K562 (cell line): ENCODE measurements around the gene MRPS30. TPM values are rescaled to one million over a fixed set of nuclear protein-coding genes. Genes with fewer than 3 reads are reported as not detected.

ENCODE experiments used
- ATAC-seq: fragments of 200-7000 bp; cut with Tn5 transposase; 3 replicates; pipeline ENCODE4 v1.9.1; 2020; ENCODE audit warnings: moderate library complexity
- BruUV-seq: library from RNA; stranded (reverse); fragments of 400-500 nt; replicated peaks from 2 replicates; lab custom pipeline; 2021; lab: Mats Ljungman, UMichigan
- CTCF ChIA-PET: fragments of 300-600 bp; formaldehyde crosslinking; extraction: SDS; loops from one replicate; lab custom pipeline; 2021; ENCODE audit warnings: low intra/inter-chr PET ratio; lab: Yijun Ruan, JAX
- POLR2A ChIA-PET: fragments of 300-600, 350-650 bp; sonication (Branson Sonifier 250); formaldehyde crosslinking; extraction: SDS; loops from one replicate; lab custom pipeline; 2021; ENCODE audit warnings: antibody characterized with exemption, inconsistent platforms; lab: Yijun Ruan, JAX
- DNase-seq, 4 experiments: peaks; one replicate each; pipeline versions ENCODE4 v3.0.0 to v3.0.0-alpha.2; 2011 to 2018; ENCODE audit warnings: low spot score in 3 of 4, mixed read lengths in 3 of 4; ENCODE audit errors: extremely low read depth in 1 of 4
- FAIRE-seq: peaks from 2 replicates; lab custom pipeline; 2011; peaks lifted over from hg19 to GRCh38; lab: Jason Lieb, UNC
- H2AFZ ChIP-seq: 2 replicates; pipeline ENCODE4 v1.6.0; 2011; ENCODE audit warnings: low read depth, low read length, control low read depth, inconsistent platforms
- H3K27ac ChIP-seq: fragments of 200-600 bp; 3 replicates; pipeline ENCODE4 v1.8.0; 2011; ENCODE audit warnings: low read depth, mild to moderate bottlenecking, control low read depth, inconsistent platforms, low read length, moderate library complexity, mixed read lengths; ENCODE audit errors: extremely low read depth
- H3K27me3 ChIP-seq, 2 experiments: fragments of 300-600 bp in 1 of 2; 2 replicates in 1 of 2; 3 replicates in 1 of 2; pipeline versions ENCODE4 v1.6.0 to v1.8.0; 2011; ENCODE audit warnings: inconsistent platforms in 2 of 2, low read length in 2 of 2, mild to moderate bottlenecking in 1 of 2, mixed read lengths in 1 of 2, moderate library complexity in 1 of 2; ENCODE audit not compliant: control insufficient read depth in 2 of 2, insufficient read depth in 2 of 2
- H3K36me3 ChIP-seq: fragments of 300-600 bp; 3 replicates; pipeline ENCODE4 v1.8.0; 2011; ENCODE audit warnings: mild to moderate bottlenecking, low read length, inconsistent platforms; ENCODE audit not compliant: control insufficient read depth, insufficient read depth
- H3K4me1 ChIP-seq, 2 experiments: fragments of 200-600 bp in 1 of 2; replicated peaks in 1 of 2; 2 replicates in 1 of 2; 3 replicates in 1 of 2; pipeline versions ENCODE4 v1.5.1 to v1.8.0; 2011; ENCODE audit warnings: inconsistent platforms in 2 of 2, low read length in 2 of 2, mild to moderate bottlenecking in 1 of 2, mixed read lengths in 1 of 2, moderate library complexity in 1 of 2; ENCODE audit not compliant: control insufficient read depth in 2 of 2, insufficient read depth in 2 of 2
- H3K4me2 ChIP-seq: 2 replicates; pipeline ENCODE4 v1.6.1; 2011; ENCODE audit warnings: low read length, control low read depth, inconsistent platforms, mixed read lengths; ENCODE audit not compliant: insufficient read depth
- H3K4me3 ChIP-seq: fragments of 200-600 bp; sonication (generic), shearing (Covaris generic); 2 replicates; pipeline ENCODE4 v1.5.1; 2016; ENCODE audit warnings: control low read depth, inconsistent platforms
- H3K79me2 ChIP-seq: fragments of 200-600 bp; 3 replicates; pipeline ENCODE4 v1.8.0; 2011; ENCODE audit warnings: low read length, inconsistent platforms; ENCODE audit not compliant: control insufficient read depth, insufficient read depth
- H3K9ac ChIP-seq, 2 experiments: 2 replicates each; pipeline versions ENCODE4 v1.6.0 to v1.6.1; 2011; ENCODE audit warnings: low read depth in 2 of 2, low read length in 2 of 2, control low read depth in 1 of 2, inconsistent platforms in 1 of 2, mild to moderate bottlenecking in 1 of 2, mixed read lengths in 1 of 2; ENCODE audit not compliant: insufficient read depth in 1 of 2
- H3K9me1 ChIP-seq: one replicate; pipeline ENCODE4 v1.6.0; 2011; ENCODE audit warnings: inconsistent platforms, mild to moderate bottlenecking, low read length, moderate library complexity; ENCODE audit not compliant: control insufficient read depth, insufficient read depth
- H3K9me3 ChIP-seq: replicated peaks from 2 replicates; pipeline ENCODE4 v1.5.1; 2011; ENCODE audit warnings: low read depth, low read length, inconsistent platforms; ENCODE audit not compliant: control insufficient read depth, insufficient read depth
- H4K20me1 ChIP-seq: replicated peaks from 2 replicates; pipeline ENCODE4 v1.6.1; 2011; ENCODE audit warnings: low read length, inconsistent platforms, mixed read lengths; ENCODE audit not compliant: control insufficient read depth, insufficient read depth
- ARHGAP35 ChIP-seq: fragments of 450-650 bp; IDR thresholded peaks from 2 replicates; pipeline ENCODE4 v1.6.1; 2018; ENCODE audit not compliant: partially characterized antibody
- C11orf30 ChIP-seq: fragments of 450-650 bp; IDR thresholded peaks from 2 replicates; pipeline ENCODE4 v1.6.1; 2016; ENCODE audit warnings: low read depth, mild to moderate bottlenecking
- CCNT2 ChIP-seq: IDR thresholded peaks from 2 replicates; pipeline ENCODE4 v1.6.1; 2011; ENCODE audit warnings: borderline replicate concordance, low read depth, mild to moderate bottlenecking, moderate library complexity, mixed read lengths, low read length; ENCODE audit not compliant: insufficient read length; ENCODE audit errors: extremely low read depth
- CHD4 ChIP-seq: fragments of 200-600 bp; sonication (generic); IDR thresholded peaks from 3 replicates; pipeline ENCODE4 v1.6.1; 2012; ENCODE audit warnings: low read depth, mild to moderate bottlenecking, mixed read lengths, low read length, inconsistent platforms; ENCODE audit not compliant: insufficient read depth, insufficient replicate concordance, poor library complexity, severe bottlenecking
- CSDE1 ChIP-seq, 2 experiments: fragments of 450-650 bp; IDR thresholded peaks; 2 replicates each; pipeline ENCODE4 v1.6.1; 2016; ENCODE audit warnings: mild to moderate bottlenecking in 1 of 2
- ESRRB ChIP-seq: fragments of 250-450 bp; sonication (Bioruptor Pico); IDR thresholded peaks from 2 replicates; pipeline ENCODE4 v1.5.0; 2020; ENCODE audit warnings: mild to moderate bottlenecking, moderate library complexity, borderline replicate concordance
- KDM2B ChIP-seq: fragments of 250-450 bp; sonication (Bioruptor Pico); IDR thresholded peaks from 2 replicates; pipeline ENCODE4 v1.8.0; 2021; ENCODE audit warnings: mild to moderate bottlenecking, moderate library complexity
- PML ChIP-seq: IDR thresholded peaks from 2 replicates; pipeline ENCODE4 v1.6.1; 2012; ENCODE audit warnings: low read length, inconsistent platforms
- SMARCE1 ChIP-seq: fragments of 450-650 bp; IDR thresholded peaks from 2 replicates; pipeline ENCODE4 v1.7.1; 2016; ENCODE audit warnings: mild to moderate bottlenecking
- SMC3 ChIP-seq: conservative IDR thresholded peaks from 2 replicates; pipeline ENCODE4 v1.6.1; 2011; ENCODE audit warnings: low read depth, low read length, improper control_type of control experiment; ENCODE audit not compliant: insufficient read depth
- SP1 ChIP-seq: sonication (generic); formaldehyde crosslinking; IDR thresholded peaks from 2 replicates; pipeline ENCODE4 v1.8.1; 2022; ENCODE audit warnings: mild to moderate bottlenecking, missing genetic modification reagents
- ZFPM2 ChIP-seq: fragments of 250-450 bp; sonication (Bioruptor Pico); IDR thresholded peaks from 2 replicates; pipeline ENCODE4 v1.5.1; 2022; ENCODE audit warnings: mild to moderate bottlenecking
- ZNF133 ChIP-seq: fragments of 250-450 bp; sonication (Bioruptor Pico); IDR thresholded peaks from 2 replicates; pipeline ENCODE4 v1.4.0; 2020; ENCODE audit warnings: mild to moderate bottlenecking
- ZNF174 ChIP-seq: fragments of 250-450 bp; sonication (Bioruptor Pico); IDR thresholded peaks from 2 replicates; pipeline ENCODE4 v1.4.0; 2020; ENCODE audit warnings: mild to moderate bottlenecking
- ZNF695 ChIP-seq: fragments of 450-650 bp; formaldehyde crosslinking; IDR thresholded peaks from 2 replicates; pipeline ENCODE4 v1.4.0; 2020; ENCODE audit warnings: mild to moderate bottlenecking, moderate library complexity
- ZNF778 ChIP-seq: fragments of 450-650 bp; formaldehyde crosslinking; IDR thresholded peaks from 2 replicates; pipeline ENCODE4 v1.4.0; 2020; ENCODE audit warnings: mild to moderate bottlenecking, moderate library complexity
- WGBS: fragments of 100-300 bp; shearing (Covaris generic); methylation state at CpG from one replicate; pipeline ENCODE4 v1.1.6; 2016; ENCODE audit warnings: low coverage, mixed read lengths; ENCODE audit not compliant: insufficient coverage; ENCODE audit errors: missing lambda C conversion rate; 5-methylcytosine and 5-hydroxymethylcytosine counted together
- in situ Hi-C: fragments of 300-500 bp; cut with MboI; formaldehyde crosslinking; loops from 4 replicates; pipeline ENCODE4 v1.15.0; 2018; ENCODE audit warnings: inconsistent platforms, mixed read lengths
- intact Hi-C: fragments of 100-400 bp; cut with micrococcal nuclease; formaldehyde crosslinking; loops from 2 replicates; pipeline ENCODE4 v1.14.2; 2022
- polyA plus RNA-seq, 8 experiments: library from polyadenylated mRNA; depleted of rRNA in 4 of 8; stranded (reverse) in 5 of 8; unstranded in 3 of 8; fragments of >200 nt; fragmentation: Nextera tagmentation in 2 of 8; fragmentation: Illumina TruSeq in 1 of 8; extraction: Ambion mirVana in 2 of 8; extraction: Trizol in 1 of 8; gene quantifications; 2 replicates each; pipeline versions ENCODE4 v1.2.1 to v1.2.3, GENCODE V29; 2011 to 2014; ENCODE audit warnings: inconsistent platforms in 1 of 8, missing spikeins in 1 of 8
- total RNA-seq, 7 experiments: library from RNA; depleted of rRNA in 6 of 7; stranded (reverse); fragments of >200 nt in 6 of 7; fragmentation: Illumina TruSeq in 2 of 7; extraction: Trizol in 2 of 7; gene quantifications; 2 replicates each; pipeline versions ENCODE4 v1.2.1 to v1.2.3, GENCODE V29; 2011 to 2021; ENCODE audit warnings: low replicate concordance in 1 of 7
- TF ChIP-seq, protein P1 (sequence below): fragments of 250-450 bp; sonication (Bioruptor Pico); IDR thresholded peaks from 2 replicates; pipeline ENCODE4 v1.5.0; 2020; ENCODE audit warnings: mild to moderate bottlenecking, borderline replicate concordance
- TF ChIP-seq, protein P2 (sequence below): sonication (generic); formaldehyde crosslinking; IDR thresholded peaks from 2 replicates; pipeline ENCODE4 v1.8.0; 2022; ENCODE audit warnings: missing genetic modification reagents, mild to moderate bottlenecking, borderline replicate concordance
- TF ChIP-seq, protein P3 (sequence below): fragments of 250-450 bp; sonication (Bioruptor Pico); IDR thresholded peaks from 2 replicates; pipeline ENCODE4 v1.8.0; 2021; ENCODE audit warnings: mild to moderate bottlenecking, moderate library complexity

MRPS30 gene
- total and polyA plus RNA-seq, 9 of the 15 experiments (the other 6 are each of a cell fraction or from before 2014, with no cell fraction given), result 24.3 to 145 (median 114) TPM

DNA sequence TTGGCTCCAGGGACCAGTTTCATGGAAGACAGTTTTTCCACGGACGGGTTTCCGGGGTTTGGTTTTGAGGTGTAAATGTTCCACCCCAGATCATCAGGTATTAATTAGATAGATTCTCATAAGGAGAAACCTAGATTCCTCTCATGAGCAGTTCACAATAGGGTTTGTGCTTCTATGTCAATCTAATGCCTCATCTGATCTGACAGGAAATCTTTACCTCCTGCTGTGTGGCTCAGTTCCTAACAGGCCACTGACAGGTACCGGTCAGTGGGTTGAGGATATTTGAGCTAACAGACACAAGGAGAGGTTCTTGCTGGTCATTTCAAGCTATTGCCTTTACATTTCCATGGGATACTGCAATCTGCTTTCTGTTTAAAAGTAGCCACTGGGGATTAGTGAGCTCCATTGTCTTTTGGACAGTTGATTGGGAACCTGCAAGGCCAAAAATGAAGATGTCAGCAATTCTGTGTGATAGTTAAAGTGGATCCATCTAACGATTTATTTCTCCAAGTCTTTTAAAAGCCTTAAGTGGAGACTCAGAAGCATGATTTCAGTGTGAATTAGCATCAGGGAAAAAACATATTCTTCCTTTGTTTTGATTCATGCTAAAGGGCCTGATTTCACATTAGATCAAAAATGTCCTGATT lies 38.6 kb downstream of the MRPS30 start (continued):
- TF ChIP-seq C11orf30 (peak; percentile 40; the same call in 1 of the 2 replicates), CHD4 (no peak), KDM2B (CRISPR knock-in tag) (no peak), PML (no peak), SMARCE1 (no peak), SP1 (CRISPR knock-in tag) (no peak)

DNA sequence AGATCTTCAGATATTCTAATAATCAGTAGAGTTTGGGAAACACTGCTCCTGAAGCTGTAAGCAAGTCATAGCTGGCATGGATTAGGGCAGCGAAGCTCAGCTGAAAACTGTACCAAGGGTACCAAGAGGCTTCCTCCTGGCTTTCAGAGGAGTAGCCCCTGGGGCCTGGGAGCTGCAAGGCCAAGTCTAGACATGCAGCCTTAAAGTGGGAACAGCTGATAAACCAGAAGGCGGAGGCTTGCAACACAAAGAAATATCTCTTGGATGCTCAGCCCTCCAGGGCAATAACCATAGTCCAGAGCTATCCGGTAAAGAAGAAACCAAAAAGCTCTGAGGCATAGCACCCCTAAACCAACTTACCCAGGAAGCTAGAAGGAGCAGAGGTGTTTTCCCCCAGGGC lies 51.5 kb downstream of the MRPS30 start:
- no peak overlapping the region for H2AFZ ChIP-seq
- no peaks in the 10 kb centered on the region for H4K20me1 ChIP-seq
- no peak overlapping the region for H3K9ac ChIP-seq
- no peaks in the 10 kb centered on the region for H3K4me1 ChIP-seq
- no peak for FAIRE-seq
- no peaks in the 10 kb centered on the region for H3K27me3 ChIP-seq
- no peaks in the 10 kb centered on the region for H3K9me1 ChIP-seq
- no peak overlapping the region for H3K4me2 ChIP-seq
- ATAC-seq, result no peak
- ChIA-PET CTCF (no interaction called here), POLR2A (no interaction called here)
- WGBS, result 0% methylated on average over 3 of the region's 3 CpGs
- in situ Hi-C loops, result no loop called here
- H3K27ac ChIP-seq, result no peak overlapping the region
- BruUV-seq, result no TSS peak
- H3K4me3 ChIP-seq, result no peak overlapping the region
- no peaks in the 10 kb centered on the region for H3K9me3 ChIP-seq
- intact Hi-C loops, result no loop called here
- H3K36me3 ChIP-seq, result no peaks in the 10 kb centered on the region
- DNase-seq, result no peak
- H3K79me2 ChIP-seq, result no peaks in the 10 kb centered on the region
- TF ChIP-seq ARHGAP35 (no peak), SMC3 (no peak), CCNT2 (no peak), ZNF133 (CRISPR knock-in tag) (no peak), CSDE1 (IDR thresholded peaks at IDR 0.05) (no peak), ZNF174 (no peak), ESRRB (CRISPR knock-in tag) (no peak), ZNF695 (CRISPR knock-in tag) (no peak), ZFPM2 (CRISPR knock-in tag) (no peak), ZNF778 (CRISPR knock-in tag) (no peak)
- TF ChIP-seq, protein P1, sequence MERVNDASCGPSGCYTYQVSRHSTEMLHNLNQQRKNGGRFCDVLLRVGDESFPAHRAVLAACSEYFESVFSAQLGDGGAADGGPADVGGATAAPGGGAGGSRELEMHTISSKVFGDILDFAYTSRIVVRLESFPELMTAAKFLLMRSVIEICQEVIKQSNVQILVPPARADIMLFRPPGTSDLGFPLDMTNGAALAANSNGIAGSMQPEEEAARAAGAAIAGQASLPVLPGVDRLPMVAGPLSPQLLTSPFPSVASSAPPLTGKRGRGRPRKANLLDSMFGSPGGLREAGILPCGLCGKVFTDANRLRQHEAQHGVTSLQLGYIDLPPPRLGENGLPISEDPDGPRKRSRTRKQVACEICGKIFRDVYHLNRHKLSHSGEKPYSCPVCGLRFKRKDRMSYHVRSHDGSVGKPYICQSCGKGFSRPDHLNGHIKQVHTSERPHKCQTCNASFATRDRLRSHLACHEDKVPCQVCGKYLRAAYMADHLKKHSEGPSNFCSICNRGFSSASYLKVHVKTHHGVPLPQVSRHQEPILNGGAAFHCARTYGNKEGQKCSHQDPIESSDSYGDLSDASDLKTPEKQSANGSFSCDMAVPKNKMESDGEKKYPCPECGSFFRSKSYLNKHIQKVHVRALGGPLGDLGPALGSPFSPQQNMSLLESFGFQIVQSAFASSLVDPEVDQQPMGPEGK, result no peak
- TF ChIP-seq, protein P2, sequence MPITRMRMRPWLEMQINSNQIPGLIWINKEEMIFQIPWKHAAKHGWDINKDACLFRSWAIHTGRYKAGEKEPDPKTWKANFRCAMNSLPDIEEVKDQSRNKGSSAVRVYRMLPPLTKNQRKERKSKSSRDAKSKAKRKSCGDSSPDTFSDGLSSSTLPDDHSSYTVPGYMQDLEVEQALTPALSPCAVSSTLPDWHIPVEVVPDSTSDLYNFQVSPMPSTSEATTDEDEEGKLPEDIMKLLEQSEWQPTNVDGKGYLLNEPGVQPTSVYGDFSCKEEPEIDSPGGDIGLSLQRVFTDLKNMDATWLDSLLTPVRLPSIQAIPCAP, result no peak
- TF ChIP-seq, protein P3, sequence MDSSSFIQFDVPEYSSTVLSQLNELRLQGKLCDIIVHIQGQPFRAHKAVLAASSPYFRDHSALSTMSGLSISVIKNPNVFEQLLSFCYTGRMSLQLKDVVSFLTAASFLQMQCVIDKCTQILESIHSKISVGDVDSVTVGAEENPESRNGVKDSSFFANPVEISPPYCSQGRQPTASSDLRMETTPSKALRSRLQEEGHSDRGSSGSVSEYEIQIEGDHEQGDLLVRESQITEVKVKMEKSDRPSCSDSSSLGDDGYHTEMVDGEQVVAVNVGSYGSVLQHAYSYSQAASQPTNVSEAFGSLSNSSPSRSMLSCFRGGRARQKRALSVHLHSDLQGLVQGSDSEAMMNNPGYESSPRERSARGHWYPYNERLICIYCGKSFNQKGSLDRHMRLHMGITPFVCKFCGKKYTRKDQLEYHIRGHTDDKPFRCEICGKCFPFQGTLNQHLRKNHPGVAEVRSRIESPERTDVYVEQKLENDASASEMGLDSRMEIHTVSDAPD, result no peak
